Upper lobe of right lung (tissue), 1 donor: Measurements from ENCODE around the gene SIGLEC5. TPM values are rescaled to one million over a fixed set of nuclear protein-coding genes. Genes with fewer than 3 reads are reported as not detected.

Experiments
- ATAC-seq: fragments of 200-7000 bp; cut with Tn5 transposase; one replicate; pipeline ENCODE4 v1.9.1; 2020; ENCODE audit warnings: mild to moderate bottlenecking, moderate library complexity
- DNase-seq: peaks from one replicate; pipeline ENCODE4 v3.0.0-alpha.2; 2020
- H3K27ac ChIP-seq: fragments of 200-600 bp; one replicate; pipeline ENCODE4 v1.8.0; 2022
- H3K27me3 ChIP-seq: fragments of 200-600 bp; one replicate; pipeline ENCODE4 v1.8.0; 2022; ENCODE audit warnings: mild to moderate bottlenecking
- H3K36me3 ChIP-seq: fragments of 200-600 bp; one replicate; pipeline ENCODE4 v1.8.0; 2022
- H3K4me1 ChIP-seq: fragments of 200-600 bp; one replicate; pipeline ENCODE4 v1.8.0; 2022
- H3K4me3 ChIP-seq: fragments of 200-600 bp; one replicate; pipeline ENCODE4 v1.8.0; 2022; ENCODE audit warnings: mild to moderate bottlenecking
- H3K9me3 ChIP-seq: fragments of 200-600 bp; one replicate; pipeline ENCODE4 v1.8.0; 2022
- intact Hi-C: fragments of 100-400 bp; cut with DNase I; formaldehyde crosslinking; loops from one replicate; pipeline ENCODE4 v1.11.0; 2022
- total RNA-seq: library from RNA; stranded (reverse); fragmentation: NEBNext Ultra II Directional; extraction: Animal tissue kit (Norgen Biotek cat#: 25700); gene quantifications from one replicate; pipeline ENCODE4 v1.2.1, GENCODE V29; 2021
- TF ChIP-seq, protein P1 (sequence below): fragments of 200-600 bp; IDR thresholded peaks from one replicate; pipeline ENCODE4 v1.8.0; 2022; ENCODE audit warnings: antibody characterized with exemption
- donor health status: DM: no; HTN: yes; CAD: no; lungs with severe emphysema.

The SIGLEC5 gene
- total RNA-seq, 1 donor from 2014 or later: 0.90 TPM

GRCh38 chr19:51576850-51577249 is 53.4 kb downstream of the SIGLEC5 start:
- H3K4me3 ChIP-seq: no peak overlapping the region
- no peaks in the 10 kb centered on the region for H3K27me3 ChIP-seq
- no peaks in the 10 kb centered on the region for H3K9me3 ChIP-seq
- intact Hi-C loops: no loop called here
- peaks cover 15% of the 10 kb centered on the region for H3K4me1 ChIP-seq
- TF ChIP-seq, protein P1, sequence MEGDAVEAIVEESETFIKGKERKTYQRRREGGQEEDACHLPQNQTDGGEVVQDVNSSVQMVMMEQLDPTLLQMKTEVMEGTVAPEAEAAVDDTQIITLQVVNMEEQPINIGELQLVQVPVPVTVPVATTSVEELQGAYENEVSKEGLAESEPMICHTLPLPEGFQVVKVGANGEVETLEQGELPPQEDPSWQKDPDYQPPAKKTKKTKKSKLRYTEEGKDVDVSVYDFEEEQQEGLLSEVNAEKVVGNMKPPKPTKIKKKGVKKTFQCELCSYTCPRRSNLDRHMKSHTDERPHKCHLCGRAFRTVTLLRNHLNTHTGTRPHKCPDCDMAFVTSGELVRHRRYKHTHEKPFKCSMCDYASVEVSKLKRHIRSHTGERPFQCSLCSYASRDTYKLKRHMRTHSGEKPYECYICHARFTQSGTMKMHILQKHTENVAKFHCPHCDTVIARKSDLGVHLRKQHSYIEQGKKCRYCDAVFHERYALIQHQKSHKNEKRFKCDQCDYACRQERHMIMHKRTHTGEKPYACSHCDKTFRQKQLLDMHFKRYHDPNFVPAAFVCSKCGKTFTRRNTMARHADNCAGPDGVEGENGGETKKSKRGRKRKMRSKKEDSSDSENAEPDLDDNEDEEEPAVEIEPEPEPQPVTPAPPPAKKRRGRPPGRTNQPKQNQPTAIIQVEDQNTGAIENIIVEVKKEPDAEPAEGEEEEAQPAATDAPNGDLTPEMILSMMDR: no peak
- no peak for DNase-seq
- no peak for ATAC-seq
- no peak overlapping the region for H3K27ac ChIP-seq
- H3K36me3 ChIP-seq: peaks cover 52% of the 10 kb centered on the region

- no peaks in the 10 kb centered on the region for H3K27me3 ChIP-seq
- TF ChIP-seq, protein P1: no peak
- intact Hi-C loops: no loop called here
- H3K9me3 ChIP-seq: no peaks in the 10 kb centered on the region
- H3K36me3 ChIP-seq: peaks cover 35% of the 10 kb centered on the region
- peaks cover 18% of the 10 kb centered on the region for H3K4me1 ChIP-seq
- no peak overlapping the region for H3K27ac ChIP-seq
- no peak for DNase-seq
- H3K4me3 ChIP-seq: no peak overlapping the region
- ATAC-seq: no peak
Measured at GRCh38 chr19:51573331-51573730, 56.9 kb downstream of the SIGLEC5 start.

DNA sequence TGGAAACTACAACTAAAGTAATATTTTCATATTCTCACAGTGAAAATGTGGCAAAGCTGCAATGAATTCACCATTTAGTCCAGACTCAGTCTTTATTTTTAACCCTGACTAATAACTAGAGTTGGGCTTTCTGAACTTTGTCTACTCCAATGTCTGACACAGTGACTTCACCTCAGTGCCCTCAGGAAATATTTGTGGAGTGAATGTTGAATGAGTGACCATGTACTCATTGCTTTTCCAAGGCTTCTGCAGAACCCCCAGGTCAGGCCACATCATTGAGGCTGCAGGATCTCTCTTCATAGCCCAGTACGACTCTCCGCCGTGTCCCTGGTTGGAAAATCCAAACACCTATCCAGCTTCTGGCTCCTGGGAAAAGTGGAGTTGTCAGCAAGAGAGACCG is 57.3 kb downstream of the SIGLEC5 start:
- Histone ChIP-seq H3K27me3 (no peaks in the 10 kb centered on the region), H3K27ac (no peak overlapping the region), H3K4me3 (no peak overlapping the region), H3K36me3 (peaks cover 31% of the 10 kb centered on the region), H3K4me1 (peaks cover 18% of the 10 kb centered on the region), H3K9me3 (no peaks in the 10 kb centered on the region)
- ATAC-seq (no peak), DNase-seq (no peak)
- TF ChIP-seq, protein P1: no peak
- intact Hi-C loops: no loop called here

- Histone ChIP-seq H3K4me1 (peaks cover 18% of the 10 kb centered on the region), H3K9me3 (no peaks in the 10 kb centered on the region), H3K36me3 (peaks cover 31% of the 10 kb centered on the region), H3K27ac (no peak overlapping the region), H3K4me3 (peak overlapping the region; percentile 74), H3K27me3 (no peaks in the 10 kb centered on the region)
- TF ChIP-seq, protein P1: no peak
- ATAC-seq: no peak
- DNase-seq: no peak
- intact Hi-C loops: no loop called here
Measured at GRCh38 chr19:51572410-51572809, 57.8 kb downstream of the SIGLEC5 start.

DNA sequence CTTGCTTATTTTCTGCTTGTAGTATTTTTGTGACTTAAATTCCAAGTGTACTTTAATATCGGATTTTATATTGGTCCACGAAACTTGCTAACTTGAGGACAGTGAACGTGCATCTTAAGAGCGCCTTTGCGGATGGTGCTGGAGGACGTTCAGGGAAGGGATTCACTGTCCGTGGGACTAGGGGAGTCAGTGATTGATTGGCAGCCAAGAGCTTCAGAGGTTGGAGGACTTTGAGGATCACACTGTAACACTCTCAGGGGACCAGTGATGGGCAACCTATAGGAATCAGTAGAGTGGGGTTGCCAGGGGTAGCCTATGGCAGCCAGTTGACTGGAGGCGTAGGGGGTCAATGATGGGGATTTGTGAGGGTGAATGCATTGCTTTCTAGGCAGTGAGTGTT is 58.6 kb downstream of the SIGLEC5 start:
- Histone ChIP-seq H3K4me1 (peaks cover 18% of the 10 kb centered on the region), H3K4me3 (peak overlapping the region; percentile 74), H3K27me3 (no peaks in the 10 kb centered on the region), H3K36me3 (peaks cover 28% of the 10 kb centered on the region), H3K27ac (peak overlapping the region; percentile 56), H3K9me3 (no peaks in the 10 kb centered on the region)
- DNase-seq: no peak
- TF ChIP-seq, protein P1: no peak
- intact Hi-C loops: no loop called here
- no peak for ATAC-seq

- Histone ChIP-seq H3K4me3 (peak within 1 kb of the TSS; percentile 74), H3K27ac (peak within 1 kb of the TSS; percentile 56), H3K36me3 (peaks cover 24% of the 10 kb centered on the region), H3K9me3 (no peaks in the 10 kb centered on the region), H3K4me1 (peaks cover 18% of the 10 kb centered on the region), H3K27me3 (no peaks in the 10 kb centered on the region)
- ATAC-seq: peak; percentile 99
- intact Hi-C loops: no loop called here
- DNase-seq: peak; percentile 95
- TF ChIP-seq, protein P1: no peak
Measured at GRCh38 chr19:51570962-51571575, 59.1 kb downstream of the SIGLEC5 start, which contains the start of gene ZNF175. Gene ZNF175, plus strand, starts transcription at chr19:51571283. Its CDS starts 2,047 bp downstream, at chr19:51573330.
